ENCODE results near the gene SLC30A3.

The SLC30A3 gene

DNA sequence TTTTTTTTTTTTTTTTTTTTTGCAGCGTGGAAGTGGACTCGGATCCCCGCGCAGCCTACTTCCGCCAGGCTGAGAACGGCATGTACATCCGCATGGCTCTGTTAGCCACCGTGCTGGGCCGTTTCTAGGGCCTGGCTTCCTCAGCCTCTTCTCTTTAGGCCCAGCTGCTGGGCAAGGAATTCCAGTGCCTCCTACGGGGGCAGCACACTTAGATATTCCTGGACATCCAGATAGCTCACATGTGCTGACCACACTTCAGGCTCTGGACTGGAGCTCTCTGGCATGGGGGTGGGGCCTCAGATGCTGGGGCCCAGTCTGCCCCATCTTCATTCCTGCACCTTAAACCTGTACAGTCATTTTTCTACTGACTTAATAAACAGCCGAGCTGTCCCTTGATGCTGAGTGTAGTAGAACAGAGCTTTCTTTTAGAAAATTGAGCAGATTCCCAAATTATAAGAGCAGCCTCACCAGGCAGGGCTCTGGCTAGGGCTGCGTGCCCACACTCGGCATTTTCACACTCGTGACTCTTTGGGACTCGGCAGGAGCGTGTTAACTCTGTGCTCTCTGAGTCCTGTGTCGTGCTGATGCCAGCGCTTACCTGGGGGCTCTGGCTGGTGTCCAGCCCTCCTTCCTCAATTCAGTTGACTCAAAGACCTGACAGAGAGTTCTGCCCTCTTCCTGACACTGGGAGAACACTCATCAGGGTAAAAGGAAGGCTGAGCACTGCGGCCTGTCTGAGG lies 19.3 kb downstream of the SLC30A3 start:
- intact Hi-C loops (cut with DNase I): no loop called here
- DNase-seq: no peak

DNA sequence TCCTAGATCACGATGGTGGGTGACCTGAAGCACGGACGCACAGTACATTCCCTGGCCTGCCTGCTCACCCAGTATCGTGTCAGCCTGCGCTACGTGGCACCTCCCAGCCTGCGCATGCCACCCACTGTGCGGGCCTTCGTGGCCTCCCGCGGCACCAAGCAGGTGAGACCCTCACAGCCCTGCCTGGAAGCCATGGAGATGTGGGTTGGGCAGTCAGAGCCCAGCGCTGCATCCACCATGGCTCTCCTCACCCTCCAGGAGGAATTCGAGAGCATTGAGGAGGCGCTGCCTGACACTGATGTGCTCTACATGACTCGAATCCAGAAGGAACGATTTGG lies 20.3 kb downstream of the SLC30A3 start:
- no peak for DNase-seq
- intact Hi-C loops (cut with DNase I): no loop called here

DNA sequence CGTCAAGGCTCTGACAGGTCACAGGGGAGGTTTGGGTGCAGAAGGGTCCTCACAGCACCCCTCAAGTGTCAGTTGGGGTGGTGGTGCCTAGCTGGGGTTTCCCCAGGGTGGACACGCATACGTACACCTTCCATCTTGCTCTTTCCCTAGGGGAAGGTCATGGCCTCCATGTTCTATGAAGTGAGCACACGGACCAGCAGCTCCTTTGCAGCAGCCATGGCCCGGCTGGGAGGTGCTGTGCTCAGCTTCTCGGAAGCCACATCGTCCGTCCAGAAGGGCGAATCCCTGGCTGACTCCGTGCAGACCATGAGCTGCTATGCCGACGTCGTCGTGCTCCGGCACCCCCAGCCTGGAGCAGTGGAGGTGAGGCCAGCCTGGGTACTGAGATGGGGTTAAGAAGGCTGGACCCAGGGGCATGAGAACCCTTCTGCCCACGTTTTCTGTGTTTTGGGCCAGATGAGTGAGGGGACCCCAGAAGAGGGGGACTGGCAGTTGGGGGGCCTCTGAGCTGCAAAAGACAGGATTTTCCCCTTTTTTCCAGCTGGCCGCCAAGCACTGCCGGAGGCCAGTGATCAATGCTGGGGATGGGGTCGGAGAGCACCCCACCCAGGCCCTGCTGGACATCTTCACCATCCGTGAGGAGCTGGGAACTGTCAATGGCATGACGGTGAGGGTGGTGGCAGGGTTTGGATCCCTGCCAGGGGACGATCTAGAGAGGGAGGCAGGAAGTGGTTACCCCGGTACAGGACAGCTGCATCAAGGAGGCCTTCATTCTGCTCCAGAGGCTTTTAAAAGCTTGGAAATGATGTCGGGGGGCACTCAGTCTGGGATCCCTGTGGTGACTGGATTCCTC lies 20.9 kb downstream of the SLC30A3 start:
- no peak for DNase-seq
- intact Hi-C loops (cut with DNase I): no loop called here

DNA sequence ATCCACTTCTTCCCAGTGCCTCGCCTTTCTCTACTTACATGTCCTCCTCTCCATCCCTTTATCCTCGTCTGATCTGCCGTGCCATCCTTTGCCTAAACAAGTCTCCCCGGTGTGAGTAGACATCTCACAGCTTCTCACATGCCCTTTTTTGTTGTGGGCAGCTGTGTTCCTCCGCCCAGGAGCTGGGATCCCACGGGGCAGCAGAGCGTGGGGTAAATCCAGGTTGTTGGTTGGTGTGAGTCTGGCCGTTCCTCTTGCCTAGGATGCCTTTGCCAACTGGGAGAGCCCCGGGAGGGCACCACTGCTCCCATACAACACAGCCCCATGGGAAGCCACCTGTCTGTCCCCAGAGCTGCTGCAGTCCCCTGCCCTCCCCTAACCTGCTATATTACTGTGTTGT lies 22.4 kb downstream of the SLC30A3 start:
- no peak for DNase-seq
- intact Hi-C loops (cut with DNase I): no loop called here

DNA sequence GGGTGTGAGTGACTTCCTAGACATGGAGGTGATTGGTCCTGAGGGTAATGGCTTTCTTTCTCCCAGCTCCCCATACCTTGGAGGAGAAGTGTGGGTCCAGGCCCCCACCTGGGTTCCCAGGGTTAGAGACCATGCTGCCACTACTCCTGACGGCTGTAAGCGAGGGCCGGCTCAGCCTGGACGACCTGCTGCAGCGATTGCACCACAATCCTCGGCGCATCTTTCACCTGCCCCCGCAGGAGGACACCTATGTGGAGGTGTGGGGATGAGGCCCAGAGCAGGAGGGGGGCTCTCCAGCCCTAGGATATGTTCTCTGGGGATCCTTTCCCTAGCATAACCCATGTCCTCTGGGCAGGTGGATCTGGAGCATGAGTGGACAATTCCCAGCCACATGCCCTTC lies 23.9 kb downstream of the SLC30A3 start:
- no peak for DNase-seq
- intact Hi-C loops (cut with DNase I): no loop called here

DNA sequence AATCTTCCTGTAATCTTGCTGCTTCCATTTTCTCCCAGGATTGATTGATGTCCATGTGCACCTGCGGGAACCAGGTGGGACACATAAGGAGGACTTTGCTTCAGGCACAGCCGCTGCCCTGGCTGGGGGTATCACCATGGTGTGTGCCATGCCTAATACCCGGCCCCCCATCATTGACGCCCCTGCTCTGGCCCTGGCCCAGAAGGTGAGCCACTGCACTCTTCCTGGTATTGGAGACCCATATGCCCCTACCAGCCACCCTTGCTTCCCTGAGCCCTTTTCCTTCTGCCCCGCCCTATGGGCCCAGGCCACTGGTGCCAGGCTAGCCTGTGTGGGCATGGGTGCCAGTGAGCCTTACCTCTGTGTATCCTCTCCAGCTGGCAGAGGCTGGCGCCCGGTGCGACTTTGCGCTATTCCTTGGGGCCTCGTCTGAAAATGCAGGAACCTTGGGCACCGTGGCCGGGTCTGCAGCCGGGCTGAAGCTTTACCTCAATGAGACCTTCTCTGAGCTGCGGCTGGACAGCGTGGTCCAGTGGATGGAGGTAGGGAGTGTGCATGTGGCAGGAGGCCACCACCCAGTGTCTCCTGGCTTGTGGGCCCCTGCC lies 25.4 kb downstream of the SLC30A3 start:
- DNase-seq: no peak
- intact Hi-C loops (cut with DNase I): no loop called here

DNA sequence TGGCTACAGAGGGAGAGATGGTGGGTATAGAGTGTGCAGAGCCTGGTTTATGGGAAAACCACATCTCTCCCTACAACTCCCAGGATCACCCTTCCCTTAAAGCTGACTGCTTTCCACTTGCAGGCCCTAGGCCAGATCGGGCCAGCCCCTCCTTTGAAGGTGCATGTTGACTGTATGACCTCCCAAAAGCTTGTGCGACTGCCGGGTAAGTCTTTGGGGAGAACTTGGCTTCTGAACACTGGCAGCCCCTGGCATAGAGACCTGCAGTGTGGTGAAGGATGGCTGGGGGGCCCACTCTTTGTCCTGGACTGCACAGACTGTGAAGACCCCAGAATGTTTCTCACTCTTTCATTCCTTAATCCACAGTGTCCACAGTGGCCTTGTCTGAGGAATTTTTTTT lies 26.2 kb downstream of the SLC30A3 start:
- intact Hi-C loops (cut with DNase I): no loop called here
- DNase-seq: no peak

DNA sequence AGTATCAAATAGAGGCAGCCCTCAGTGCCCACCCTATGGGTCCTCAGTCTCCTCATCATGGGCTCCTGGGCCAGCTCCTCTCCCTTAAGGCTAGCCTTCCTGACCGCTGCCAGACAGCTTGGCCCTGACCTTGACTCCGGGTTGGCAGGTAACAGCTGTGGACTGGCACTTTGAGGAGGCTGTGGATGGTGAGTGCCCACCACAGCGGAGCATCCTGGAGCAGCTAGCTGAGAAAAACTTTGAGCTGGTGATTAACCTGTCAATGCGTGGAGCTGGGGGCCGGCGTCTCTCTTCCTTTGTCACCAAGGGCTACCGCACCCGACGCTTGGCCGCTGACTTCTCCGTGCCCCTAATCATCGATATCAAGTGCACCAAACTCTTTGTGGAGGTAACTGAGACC lies 26.7 kb downstream of the SLC30A3 start:
- intact Hi-C loops (cut with DNase I): no loop called here
- DNase-seq: no peak

DNA sequence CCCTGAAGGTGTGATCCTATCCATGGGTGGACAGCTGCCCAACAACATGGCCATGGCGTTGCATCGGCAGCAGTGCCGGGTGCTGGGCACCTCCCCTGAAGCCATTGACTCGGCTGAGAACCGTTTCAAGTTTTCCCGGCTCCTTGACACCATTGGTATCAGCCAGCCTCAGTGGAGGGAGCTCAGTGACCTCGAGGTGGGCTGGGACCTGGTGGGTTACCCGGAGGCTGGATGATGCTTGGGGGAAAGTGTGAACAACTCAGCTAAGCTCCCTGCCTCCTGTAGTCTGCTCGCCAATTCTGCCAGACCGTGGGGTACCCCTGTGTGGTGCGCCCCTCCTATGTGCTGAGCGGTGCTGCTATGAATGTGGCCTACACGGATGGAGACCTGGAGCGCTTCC lies 29.5 kb downstream of the SLC30A3 start:
- DNase-seq: no peak
- intact Hi-C loops (cut with DNase I): no loop called here

DNA sequence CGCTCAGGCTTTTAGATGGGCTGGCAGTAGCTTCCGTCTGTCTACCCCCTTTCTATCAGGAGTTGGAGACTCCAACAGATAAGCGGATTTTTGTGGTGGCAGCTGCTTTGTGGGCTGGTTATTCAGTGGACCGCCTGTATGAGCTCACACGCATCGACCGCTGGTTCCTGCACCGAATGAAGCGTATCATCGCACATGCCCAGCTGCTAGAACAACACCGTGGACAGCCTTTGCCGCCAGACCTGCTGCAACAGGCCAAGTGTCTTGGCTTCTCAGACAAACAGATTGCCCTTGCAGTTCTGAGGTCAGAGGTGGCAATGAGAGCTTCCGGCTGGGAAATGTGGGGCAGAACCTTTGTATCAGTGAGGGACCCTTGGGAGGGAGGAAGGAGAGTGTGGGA lies 30.9 kb downstream of the SLC30A3 start:
- intact Hi-C loops (cut with DNase I): no loop called here
- no peak for DNase-seq

DNA sequence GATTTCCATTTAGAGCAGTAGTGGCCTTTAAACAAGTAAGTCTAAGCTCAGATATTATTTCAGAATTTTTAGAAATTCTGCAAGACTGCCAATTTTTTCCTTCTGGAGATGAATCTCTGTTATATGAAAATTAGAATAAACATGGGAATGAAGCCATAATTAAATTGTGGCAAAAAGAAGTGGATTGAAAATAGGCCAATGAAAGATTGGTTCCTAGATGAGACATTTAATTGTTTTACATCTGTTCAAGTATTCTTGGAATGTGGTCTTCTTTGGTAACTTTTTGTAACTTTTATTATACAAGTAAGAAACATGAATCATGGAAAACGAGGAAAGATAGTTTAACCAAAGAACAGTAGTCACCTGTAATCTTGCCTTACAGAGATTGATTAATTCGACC lies 35.3 kb downstream of the SLC30A3 start:
- DNase-seq: no peak
- intact Hi-C loops (cut with DNase I): no loop called here

DNA sequence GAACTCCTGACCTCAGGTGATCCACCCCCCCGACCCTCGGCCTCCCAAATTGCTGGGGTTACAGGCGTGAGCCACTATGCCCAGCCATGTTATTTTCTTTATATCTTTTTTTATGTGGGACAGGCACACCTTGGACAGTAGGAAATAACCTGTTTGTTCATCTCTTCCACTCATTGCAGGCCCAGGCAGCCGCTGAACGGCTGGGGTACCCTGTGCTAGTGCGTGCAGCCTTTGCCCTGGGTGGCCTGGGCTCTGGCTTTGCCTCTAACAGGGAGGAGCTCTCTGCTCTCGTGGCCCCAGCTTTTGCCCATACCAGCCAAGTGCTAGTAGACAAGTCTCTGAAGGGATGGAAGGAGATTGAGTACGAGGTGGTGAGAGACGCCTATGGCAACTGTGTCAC lies 37.3 kb downstream of the SLC30A3 start:
- intact Hi-C loops (cut with DNase I): no loop called here
- DNase-seq: no peak

DNA sequence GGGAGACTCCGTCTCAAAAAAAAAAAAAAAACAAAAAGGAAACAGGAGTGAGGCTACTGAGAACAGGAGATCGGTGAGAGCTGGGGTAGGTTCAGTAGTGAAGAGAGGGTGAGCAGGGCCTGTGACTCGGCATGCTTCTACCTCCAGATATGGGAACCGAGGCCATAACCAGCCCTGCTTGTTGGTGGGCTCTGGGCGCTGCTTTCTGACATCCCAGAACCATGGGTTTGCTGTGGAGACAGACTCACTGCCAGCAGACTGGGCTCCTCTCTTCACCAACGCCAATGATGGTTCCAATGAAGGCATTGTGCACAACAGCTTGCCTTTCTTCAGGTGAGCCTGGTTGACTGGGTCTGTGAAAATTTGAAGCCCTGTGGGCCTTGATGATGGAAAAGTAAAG lies 39.4 kb downstream of the SLC30A3 start:
- intact Hi-C loops (cut with DNase I): no loop called here
- DNase-seq: no peak

DNA sequence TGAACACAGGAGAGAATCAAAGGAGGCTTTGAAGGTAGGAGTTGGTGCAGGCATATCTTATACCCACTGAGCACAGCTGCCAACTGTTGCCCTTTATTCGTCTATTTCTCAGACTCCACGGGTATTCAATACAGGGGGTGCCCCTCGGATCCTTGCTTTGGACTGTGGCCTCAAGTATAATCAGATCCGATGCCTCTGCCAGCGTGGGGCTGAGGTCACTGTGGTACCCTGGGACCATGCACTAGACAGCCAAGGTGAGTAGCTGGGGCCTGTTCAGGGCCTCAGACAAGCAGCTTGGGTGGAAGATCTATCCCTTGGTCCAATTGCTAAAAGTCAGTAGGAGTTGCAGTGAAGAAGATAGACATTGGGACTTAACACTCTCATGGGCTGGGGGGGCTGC lies 40.4 kb downstream of the SLC30A3 start:
- intact Hi-C loops (cut with DNase I): no loop called here
- DNase-seq: no peak

DNA sequence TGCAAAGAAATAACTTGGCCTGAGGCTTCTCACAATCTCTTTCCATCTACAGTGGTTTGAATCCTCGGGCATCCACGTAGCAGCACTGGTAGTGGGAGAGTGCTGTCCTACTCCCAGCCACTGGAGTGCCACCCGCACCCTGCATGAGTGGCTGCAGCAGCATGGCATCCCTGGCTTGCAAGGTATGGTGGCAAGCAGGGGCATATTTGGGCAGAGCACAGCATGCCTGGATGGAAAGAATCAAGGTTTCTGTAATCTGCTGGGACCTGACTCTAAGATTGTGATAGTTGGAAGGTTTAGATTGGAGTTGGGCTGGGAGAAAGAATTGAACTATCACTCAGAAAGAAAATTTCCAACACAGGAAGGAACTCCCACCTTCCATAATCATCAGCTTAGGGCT lies 41.7 kb downstream of the SLC30A3 start:
- DNase-seq: no peak
- intact Hi-C loops (cut with DNase I): no loop called here

DNA sequence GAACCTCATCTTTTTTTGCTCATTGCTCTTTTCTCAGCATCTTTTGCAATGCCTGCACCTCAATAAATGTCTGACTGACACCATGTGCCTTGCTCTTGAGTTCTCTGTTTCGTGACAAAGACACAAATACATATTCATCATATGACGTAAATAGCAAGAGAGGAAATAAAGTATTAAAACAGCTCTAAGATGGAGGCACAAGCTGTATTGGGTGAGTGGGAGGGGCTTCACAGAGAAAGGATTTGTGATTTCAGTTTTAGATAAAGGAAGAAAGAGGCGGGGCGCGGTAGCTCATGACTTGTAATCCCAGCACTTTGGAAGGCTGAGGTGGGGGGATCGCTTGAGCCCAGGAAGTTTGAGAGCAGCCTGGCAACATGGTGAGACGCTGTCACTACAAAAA lies 42.8 kb downstream of the SLC30A3 start:
- no peak for DNase-seq
- intact Hi-C loops (cut with DNase I): no loop called here

DNA sequence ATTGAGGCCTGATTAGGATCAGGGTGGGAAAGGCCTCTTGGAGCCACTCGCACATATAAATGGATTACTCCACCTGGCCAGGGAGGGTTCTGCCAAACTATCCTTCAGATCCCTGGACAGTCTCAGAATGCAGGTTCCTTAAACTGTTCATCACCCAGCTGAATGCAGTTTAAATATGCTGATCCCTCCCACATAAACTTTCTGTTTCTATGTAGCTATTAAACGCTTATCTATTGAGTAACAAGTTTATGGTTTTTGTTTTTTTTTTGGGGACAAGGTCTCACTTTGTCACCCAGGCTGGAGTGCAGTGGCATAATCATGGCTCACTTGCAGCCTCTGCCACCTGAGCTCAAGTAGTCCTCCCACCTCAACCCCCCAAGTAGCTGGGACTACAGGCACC lies 43.8 kb downstream of the SLC30A3 start:
- no peak for DNase-seq
- intact Hi-C loops (cut with DNase I): loop anchor here (10.0 kb wide), 1 partner anchor 244 kb away; the partner anchor contains the start of gene MAPRE3

DNA sequence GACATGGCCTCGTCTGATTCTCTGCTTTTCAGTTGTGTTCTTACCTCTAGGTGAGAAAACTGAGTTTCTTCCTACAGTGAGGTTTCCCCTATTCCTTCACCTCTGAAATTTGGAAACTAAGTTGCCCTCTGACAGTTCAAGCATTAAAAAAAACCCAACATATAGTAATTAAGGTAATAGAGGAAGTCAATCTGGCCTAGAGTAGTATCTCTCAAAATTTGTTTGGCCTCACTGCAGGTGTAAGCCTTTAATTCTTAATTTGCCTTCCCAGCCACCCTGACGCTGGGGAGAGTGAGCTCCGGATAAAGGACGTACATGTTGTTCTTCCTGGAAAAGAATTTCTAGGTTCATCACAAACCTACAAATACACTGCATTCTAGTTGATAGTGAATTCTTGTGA lies 44.2 kb downstream of the SLC30A3 start:
- intact Hi-C loops (cut with DNase I): loop anchor here (10.0 kb wide), 1 partner anchor 244 kb away; the partner anchor contains the start of gene MAPRE3
- DNase-seq: no peak

DNA sequence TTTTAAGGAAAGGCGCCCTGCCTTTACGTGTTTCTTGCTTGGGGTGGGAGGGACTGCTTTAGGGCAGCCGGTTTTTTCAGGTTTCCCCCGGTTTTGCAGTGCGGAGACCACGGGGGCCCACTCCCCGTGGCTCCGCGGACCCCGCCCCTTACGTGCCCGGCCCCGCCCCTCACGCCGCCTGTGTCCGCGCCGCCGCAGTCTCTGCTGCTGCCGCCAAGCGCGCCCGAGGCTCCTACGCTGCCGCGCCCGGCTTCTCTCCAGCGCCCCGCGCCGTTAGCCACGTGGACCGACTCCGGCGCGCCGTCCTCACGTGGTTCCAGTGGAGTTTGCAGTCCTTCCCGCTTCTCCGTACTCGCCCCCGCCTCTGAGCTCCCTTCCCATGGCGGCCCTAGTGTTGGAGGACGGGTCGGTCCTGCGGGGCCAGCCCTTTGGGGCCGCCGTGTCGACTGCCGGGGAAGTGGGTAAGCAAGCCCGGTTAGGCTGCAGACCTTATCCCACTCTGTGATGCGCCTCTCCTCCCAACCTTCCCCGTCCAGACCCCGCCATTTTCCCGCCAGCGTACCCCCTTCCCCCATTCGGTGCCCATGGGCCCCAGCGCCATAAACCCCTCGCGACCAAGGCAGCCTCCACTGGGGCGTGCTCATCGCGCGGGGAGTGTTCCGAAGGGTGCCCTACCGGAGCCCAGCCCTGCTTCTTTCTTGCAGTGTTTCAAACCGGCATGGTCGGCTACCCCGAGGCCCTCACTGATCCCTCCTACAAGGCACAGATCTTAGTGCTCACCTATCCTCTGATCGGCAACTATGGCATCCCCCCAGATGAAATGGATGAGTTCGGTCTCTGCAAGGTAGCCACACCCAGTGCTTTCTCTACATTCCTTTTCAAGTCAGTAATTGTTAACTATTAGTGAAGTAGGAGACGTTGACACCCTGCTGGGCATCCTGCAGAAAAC lies 45.4 kb downstream of the SLC30A3 start, which contains the start of gene CAD:
TSS of gene CAD (plus strand) at position 197 of the 949 bp plus-strand sequence. CDS start at position 380, 183 bp downstream.
- DNase-seq: peak; percentile 76 to 96 (median 90)
- intact Hi-C loops (cut with DNase I): loop anchor here (10.0 kb wide), 1 partner anchor 243 kb away; the partner anchor contains the start of gene MAPRE3

Data from head of caudate nucleus (tissue), 42 donors.